GM19328 (cell line): ENCODE data around the gene ZNF804B.

Experiments used
- ATAC-seq: cut with Tn5 transposase; IDR thresholded peaks from one replicate; pipeline ENCODE4 v1.9.1; 2021; ENCODE audit warnings: mild to moderate bottlenecking, moderate library complexity; ENCODE audit not compliant: unreplicated experiment

The ZNF804B gene

GRCh38 chr7:88965371-88965770 is 205.9 kb downstream of the ZNF804B start:
- ATAC-seq: no peak

GRCh38 chr7:88967432-88967831 is 207.9 kb downstream of the ZNF804B start:
- no peak for ATAC-seq

- no peak for ATAC-seq
Measured at GRCh38 chr7:88969167-88969566, 209.7 kb downstream of the ZNF804B start.

DNA sequence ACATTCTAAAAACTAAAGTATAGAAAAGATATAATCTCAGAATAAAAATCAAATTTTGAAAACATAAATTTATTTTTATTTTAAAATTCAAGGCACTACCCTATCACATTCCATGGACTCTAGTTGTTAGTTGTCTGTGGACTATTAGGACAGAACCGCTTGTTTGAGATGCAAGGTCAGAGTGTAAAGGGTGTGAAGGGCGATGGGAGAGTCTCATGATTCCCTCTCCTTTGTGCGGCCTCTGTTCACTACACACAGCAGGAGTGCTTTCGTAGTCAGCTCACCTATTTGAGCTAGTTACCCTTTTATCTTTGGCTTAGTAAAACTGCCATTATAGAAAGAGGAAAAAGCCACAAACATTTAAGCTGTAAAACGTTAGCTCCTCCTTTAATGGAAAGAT is 225.8 kb downstream of the ZNF804B start:
- no peak for ATAC-seq

- ATAC-seq: no peak
Measured at GRCh38 chr7:89001306-89001705, 241.8 kb downstream of the ZNF804B start.

DNA sequence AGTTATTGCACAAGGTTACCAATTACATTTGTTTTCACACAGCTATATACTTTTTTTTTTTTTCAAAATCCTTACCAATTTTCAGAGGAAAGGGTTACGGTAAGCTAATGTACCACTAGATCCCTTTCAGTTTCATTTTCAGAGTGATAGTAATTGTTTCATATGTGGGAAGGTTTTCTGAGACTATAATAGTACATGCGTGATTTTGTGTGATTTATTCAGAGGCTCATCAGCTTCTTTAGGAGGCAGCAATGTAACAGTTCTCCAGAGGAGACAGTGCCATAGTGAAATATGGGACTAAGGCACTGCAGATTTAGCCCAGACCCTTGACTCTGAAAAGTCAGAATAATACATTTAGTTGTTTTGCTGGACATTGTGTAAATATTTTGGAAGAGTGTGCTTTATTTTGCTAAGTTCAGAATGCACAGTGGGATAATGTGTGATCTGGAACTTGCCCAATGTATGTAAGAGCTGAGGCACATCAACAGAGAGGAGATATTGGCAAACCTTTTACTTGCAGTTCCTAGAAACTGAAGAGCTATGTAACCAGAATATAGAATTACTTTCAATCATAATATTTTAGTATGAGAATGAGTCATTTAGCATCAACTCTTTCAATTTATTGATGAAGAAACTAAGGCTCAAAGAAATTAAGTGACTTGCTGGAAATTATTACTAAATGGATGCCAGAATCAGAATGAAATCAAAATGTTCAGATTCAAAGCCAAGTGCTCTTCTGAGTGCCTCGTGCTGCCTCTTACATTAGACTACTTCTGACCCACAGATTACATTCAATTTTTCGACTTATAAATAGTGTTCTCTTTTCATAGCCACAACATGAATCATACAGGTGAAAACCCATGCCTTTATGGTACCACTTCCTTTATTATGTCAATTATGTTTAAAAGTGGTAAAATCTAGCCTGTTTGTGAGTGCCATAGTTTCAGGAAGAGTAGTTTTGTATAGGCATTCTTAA is 243.8 kb downstream of the ZNF804B start:
- peak; percentile 75 for ATAC-seq

- ATAC-seq: no peak
Measured at GRCh38 chr7:89012016-89012415, 252.5 kb downstream of the ZNF804B start.

- no peak for ATAC-seq
Measured at GRCh38 chr7:89017695-89018094, 258.2 kb downstream of the ZNF804B start.

GRCh38 chr7:89021741-89022140 is 262.2 kb downstream of the ZNF804B start:
- no peak for ATAC-seq

- no peak for ATAC-seq
Measured at GRCh38 chr7:89023206-89023605, 263.7 kb downstream of the ZNF804B start.

DNA sequence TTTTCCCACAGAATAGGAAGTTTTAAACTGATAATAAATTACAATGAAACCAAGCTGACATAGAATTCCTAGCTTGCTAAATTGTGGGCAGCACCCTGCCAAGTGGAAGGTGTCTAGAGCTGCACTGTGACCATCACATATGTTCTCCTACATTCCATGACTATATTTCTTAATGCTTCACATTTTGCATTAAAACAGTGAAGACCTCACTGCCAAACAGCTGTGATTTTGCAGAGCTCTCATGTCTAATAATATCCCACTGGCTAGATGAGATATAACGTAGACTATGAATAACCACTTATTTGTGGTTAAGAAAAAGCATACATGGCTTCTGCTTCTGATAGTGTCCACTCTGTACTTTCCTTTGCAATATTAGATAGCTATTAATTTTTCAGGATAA is 264.4 kb downstream of the ZNF804B start:
- no peak for ATAC-seq

DNA sequence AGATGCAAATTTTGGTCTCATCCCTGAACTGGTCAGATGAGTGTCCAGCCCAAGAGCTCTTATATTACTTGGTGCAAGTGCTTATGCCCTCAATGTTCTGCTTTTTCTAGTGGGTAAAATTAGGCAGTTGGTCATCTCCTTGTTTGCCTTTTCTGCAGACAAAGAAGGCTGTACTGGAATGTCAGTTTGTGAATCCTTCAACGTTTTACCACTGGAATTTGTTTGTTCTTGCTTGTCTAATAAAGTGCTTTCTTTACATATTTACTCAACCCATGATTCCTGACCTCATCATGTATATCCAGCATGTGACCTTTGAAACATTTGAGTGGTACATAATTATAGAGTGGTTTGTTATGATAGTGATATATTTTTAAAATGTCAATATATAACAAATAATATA is 268.3 kb downstream of the ZNF804B start:
- no peak for ATAC-seq

DNA sequence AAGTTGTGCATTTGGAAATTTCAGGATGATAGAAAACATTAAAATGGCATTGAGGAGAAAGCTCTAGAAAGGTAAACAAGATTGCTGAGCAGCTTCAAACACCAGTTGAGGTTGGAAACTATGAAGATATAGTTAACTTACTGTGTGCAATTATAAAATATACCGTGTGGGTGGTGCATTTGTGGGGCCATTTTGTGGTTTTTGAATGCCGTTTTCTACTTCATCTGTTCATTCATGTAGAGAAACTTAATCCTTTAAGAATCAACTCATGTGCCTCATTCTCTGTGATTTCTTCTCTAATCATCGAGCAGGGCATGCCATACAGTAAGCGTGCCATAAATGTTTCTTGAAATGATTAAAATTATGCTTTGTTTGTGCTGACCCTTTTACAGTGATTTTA is 268.8 kb downstream of the ZNF804B start:
- ATAC-seq: no peak

GRCh38 chr7:89029864-89030263 is 270.4 kb downstream of the ZNF804B start:
- no peak for ATAC-seq

DNA sequence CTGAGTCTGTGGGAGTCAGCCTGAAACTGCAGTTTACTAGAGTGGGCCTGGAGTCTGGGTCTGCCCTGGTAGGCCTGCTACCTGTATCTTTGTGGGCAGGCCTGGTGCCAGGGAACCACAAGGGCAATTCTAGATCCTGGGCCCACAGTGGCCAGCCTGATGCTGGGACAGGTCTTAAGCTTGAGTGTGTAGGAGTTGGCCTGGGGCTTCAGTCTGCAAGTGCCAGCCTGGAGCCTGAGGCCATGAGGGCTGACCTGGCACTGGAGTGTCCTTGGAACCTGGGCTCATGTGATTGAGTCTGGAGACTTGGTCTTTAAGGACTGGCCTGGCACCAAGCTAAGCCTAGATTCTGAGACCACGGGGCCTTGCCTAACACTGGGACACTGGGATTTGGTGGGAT is 281.7 kb downstream of the ZNF804B start:
- no peak for ATAC-seq

DNA sequence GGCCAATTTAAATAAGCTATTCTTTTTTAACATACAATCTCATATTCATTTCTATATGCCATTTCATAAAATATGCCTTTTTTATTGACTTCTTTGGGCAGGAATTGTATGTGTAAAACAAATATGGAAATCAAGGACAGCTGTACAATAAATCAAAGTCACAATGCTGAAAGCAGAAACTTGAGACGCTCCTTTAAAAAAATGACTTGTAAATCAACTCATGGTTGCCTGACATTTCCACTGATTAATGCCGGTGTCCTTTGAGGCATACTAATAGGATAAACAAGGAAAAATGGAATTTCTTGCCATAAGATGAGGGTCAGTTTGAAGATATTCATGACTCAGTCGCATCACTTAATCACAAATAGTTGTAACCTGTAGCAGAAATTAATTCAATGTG is 283.4 kb downstream of the ZNF804B start:
- no peak for ATAC-seq

GRCh38 chr7:89049043-89049442 is 289.5 kb downstream of the ZNF804B start:
- ATAC-seq: no peak

- no peak for ATAC-seq
Measured at GRCh38 chr7:89053130-89053529, 293.6 kb downstream of the ZNF804B start.

DNA sequence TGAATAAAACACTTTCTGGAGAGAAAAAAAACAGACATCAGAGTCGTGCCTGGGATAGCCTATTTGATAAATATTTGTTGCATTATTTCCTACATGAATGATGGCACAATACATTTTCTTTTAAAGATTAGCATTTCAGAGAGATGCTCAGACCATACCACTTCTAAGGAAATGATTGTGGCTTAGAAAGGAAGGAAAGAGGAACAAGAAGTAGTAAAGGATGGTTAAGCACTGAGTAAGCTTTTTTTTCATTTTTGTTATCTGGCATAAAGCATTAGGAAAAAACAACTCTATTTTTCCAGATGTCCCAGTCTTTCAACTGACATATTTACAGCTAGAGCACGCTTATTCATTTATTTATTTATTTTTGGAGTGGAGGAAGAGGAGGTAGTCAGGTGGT is 294.9 kb downstream of the ZNF804B start:
- no peak for ATAC-seq

DNA sequence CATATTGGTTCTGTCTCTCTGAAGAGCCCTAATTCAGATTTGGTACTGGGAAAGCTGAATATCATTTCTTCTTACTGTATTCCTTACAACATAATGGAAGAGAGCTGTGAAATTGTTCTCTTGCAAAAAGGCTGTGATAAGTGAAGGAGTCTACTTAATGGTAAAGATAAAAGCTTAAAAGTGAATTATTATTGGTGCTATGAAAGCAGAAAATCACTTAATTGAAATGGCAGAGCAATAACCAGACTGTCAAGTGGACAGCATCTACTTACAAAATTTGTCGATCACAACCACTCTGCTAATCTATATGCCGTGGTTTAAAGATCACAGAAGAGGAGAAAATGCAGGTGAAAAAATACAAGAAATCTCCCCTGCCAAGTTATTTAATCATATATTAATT is 300.7 kb downstream of the ZNF804B start:
- ATAC-seq: no peak

DNA sequence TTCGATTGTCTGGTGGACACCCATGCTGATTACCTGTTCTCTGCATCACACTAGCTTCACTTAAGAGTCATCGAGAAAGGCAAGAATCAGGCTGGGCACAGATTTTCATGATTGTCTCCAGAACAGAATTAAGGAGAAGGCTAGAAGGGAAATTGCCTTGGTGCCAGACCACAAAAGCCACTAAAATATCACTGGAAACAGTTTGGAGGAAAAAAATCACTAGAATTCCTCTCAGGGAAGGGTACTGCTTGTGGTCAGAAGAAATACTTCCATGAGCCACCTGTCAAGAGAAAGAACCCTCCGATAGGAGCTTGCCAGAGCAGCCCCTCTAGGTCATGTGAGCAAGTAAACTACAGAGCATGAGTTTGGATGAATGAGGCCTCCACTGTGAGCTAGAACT is 305.3 kb downstream of the ZNF804B start:
- no peak for ATAC-seq

DNA sequence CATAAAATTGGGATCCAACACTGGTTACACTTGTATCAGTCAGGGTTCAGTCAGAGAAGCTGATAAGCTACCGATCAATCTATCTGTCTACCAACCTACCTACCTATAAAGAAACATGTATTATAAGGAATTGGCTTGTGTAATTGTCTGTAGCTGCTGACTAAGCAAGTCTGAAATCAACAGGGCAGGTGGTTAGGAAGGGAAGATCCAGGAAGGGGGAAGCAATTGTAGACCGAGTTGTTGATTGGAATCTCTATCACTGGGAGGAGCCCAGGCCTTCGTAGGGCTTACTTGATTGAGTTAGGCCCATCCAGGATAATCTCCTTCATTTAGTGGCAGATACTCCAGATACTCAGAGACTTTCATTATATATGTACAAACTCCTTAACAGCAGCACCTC is 307.5 kb downstream of the ZNF804B start:
- ATAC-seq: no peak

DNA sequence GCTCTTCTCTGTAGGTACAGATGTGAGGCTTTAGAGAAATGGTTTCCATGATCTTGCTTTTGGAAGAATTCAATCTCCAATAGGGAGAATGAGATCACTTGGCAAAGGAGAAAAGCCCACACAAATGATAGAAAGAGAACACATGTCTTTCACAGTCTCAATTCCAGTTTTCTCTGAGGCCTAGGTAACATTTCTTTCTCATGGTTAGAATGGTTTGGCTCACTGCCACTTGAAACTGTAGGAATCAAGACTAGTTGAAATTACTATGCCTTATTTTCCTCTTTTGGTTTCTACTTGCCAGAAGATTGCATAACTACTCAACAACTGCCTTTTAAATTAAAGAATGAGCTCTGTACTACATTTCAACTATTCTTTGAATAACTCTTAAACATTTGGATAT is 312.6 kb downstream of the ZNF804B start:
- no peak for ATAC-seq
